NCI-H2227 (cell line): ENCODE data around the gene GJC2.

ENCODE experiments used
- DNase-seq: peaks from one replicate; lab custom pipeline; 2025; ENCODE audit not compliant: unreplicated experiment; lab: John Stamatoyannopoulos, UW

The GJC2 gene

DNA sequence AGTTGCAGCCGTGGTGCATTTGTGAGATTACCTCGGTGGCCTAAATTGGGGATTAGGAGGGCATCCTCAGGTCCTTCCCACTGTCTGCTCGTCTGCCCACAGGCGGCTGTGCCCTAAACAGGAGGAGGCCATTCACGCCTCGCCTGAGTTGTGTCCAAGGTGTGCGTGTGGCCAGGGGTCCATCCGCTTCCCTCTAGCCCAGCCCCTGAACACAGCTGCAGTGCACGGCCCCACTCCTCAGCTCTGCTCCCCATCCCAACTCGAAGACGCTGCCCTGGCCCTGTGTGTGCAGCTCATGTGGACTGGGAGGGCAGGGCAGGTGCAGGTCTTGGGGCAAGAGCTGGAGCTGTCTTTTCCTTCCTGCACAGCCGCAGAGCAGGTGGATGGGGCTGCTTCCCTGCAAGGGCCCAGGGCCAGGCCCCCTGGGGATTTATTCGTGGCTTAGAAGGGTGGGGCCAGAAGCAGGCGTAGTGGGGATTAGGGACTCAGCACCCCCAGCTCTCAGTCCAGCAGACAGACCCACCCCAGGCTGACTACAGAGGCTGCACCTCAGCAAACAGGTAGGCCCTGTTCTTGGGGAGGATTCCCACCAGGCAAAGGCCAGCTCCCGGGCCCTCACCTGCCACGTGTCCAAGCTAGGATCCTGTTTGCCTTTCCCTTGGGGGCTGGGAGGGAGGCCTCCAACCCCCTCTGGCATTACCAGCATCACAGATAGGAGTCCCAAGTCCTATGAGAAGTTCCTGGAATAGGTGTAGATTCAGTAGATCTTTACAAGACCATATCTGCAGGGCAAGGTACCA lies 5.3 kb upstream of the GJC2 start:
- no peak for DNase-seq

DNA sequence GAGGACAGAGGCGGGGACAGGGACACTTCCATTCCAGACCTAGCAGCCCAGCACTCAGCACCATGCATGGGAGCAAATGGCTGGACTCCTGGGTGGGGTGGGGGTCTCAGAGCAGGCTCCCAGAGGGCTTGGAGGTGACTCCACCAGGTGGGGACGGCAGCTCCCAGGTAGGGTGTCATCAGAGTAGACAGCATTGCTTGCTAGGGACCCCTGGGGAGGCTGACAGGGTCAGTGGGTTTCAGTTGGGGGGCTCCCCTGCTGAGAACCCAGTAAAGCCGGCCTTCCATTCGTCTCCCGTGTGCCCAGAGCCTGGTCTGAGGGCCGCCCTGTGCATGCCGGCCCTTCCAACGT lies 4.8 kb upstream of the GJC2 start:
- no peak for DNase-seq

DNA sequence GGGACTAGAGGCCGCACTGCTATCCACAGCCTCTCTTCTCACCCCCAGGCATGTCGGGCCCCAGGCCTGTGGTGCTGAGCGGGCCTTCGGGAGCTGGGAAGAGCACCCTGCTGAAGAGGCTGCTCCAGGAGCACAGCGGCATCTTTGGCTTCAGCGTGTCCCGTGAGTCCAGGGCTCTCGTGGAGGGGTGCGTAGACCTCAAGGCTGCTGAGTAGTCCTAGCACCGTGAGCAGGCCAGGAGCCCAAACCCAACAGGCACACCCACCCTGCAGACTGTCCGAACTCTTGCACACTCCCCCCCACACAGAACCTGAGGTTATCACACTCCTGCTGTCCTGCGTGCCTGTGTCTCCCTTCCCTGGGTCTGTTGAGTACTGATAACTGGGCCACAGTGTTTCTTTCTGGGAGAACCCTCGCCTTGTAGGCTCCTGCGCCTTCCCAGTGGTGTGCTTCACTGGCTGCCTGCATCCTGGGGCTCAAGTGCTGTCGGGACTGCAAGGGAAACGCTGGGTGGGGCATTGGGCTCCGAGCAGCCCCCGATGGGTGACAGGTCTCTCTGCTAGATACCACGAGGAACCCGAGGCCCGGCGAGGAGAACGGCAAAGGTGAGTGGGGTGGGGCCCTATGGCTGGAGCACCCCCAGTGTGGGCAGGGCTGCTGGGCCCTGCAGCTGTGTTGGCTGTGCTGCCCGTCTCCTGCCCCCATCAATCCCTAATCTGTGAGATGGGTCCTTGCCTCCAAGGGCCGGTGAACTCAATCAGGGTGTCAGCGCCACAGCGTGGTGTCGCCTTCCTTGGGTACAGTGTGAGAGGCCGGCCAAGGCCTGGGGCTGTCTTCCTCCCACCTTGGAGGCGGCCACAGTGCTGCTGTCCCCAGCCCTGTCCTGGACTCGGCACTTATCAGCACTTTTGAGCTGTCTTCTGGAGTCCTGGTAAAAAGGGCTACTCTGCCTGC lies 4.0 kb upstream of the GJC2 start:
- no peak for DNase-seq

DNA sequence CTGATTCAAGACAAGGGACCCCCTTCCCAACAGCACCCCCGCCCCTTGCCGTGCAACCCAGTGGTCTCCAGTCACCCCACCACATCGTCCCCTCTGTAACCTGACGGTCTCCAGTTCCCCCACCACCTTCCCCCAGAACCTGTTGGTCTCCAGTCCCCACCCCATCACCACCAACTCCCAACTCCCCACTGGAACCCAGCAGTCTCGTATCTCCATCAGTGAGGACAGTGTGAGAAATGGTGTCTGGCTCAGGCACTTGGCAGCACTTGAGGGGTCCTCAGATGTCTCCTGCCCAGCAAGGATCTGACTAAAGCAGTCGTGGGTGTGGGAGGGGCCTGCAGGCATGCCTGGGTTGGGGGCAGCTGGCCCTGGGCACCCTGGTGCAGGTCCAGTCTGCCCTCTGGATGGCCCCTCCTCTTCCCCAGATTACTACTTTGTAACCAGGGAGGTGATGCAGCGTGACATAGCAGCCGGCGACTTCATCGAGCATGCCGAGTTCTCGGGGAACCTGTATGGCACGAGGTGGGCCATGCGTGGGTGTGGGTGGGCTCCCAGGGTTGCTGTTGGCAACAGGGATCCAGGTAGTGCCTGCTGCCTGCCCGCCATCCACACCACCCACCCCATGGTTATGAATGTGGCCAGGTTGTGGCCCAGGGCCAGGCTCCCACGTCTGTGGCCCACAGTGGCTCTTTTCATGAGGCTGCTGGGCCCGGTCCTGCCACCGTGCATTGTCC lies 3.1 kb upstream of the GJC2 start:
- no peak for DNase-seq

DNA sequence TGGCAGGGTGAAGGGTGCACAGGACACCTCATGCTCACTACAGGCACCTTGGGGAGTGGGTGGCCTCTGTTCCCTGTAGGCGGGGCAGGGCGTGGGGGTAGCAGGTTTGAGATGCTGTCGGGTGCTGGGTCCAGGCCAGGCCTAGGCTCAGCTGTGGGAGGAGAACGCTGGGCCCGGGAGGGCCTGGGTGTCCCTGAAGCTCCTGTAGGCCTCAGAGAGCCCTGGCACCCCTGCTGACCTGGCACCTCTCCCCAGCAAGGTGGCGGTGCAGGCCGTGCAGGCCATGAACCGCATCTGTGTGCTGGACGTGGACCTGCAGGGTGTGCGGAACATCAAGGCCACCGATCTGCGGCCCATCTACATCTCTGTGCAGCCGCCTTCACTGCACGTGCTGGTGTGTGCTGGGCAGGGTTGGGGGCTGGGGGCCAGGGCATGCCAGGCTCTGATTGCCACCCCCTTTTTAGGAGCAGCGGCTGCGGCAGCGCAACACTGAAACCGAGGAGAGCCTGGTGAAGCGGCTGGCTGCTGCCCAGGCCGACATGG lies 2.5 kb upstream of the GJC2 start:
- DNase-seq = no peak

DNA sequence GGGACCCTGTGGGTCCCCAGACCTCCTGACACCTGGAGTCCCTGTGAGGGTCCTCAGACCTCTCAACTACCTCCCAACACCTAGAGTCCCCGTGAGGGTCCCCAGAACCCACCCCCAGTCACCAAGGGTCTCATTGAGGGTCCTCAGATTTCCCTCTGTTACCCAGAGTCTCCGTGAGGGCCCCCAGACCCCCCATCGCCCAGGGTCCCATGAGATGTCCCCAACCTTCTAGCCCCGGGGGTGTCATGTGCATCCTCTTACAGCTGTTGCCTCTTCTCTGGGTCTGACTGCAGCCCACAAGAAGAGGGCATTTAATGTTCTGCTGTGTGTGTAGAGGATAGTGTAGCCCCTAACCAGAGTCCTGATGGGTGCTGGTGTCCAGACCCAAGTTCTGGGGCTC lies 2.0 kb upstream of the GJC2 start:
- DNase-seq = no peak

DNA sequence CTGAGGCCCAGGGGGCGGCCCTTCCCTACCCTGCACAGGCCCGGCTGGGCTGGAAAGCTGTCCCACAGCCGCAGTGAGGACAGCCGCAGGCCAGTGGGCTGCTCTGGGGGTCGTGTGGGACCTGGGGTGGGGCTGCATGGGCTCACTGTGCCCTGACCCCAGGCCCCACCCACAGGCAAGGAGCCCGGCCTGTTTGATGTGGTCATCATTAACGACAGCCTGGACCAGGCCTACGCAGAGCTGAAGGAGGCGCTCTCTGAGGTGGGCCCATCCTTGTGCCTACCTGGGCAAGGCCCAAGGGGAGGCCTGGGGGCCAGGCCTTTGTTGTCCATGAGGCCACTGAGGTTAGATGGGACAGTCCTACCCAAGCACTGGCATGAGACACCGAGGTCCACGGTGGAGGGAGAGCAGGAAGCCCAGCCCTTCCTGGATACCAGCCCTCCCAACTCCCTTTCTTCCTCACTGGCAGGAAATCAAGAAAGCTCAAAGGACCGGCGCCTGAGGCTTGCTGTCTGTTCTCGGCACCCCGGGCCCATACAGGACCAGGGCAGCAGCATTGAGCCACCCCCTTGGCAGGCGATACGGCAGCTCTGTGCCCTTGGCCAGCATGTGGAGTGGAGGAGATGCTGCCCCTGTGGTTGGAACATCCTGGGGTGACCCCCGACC lies 1.4 kb upstream of the GJC2 start:
- no peak for DNase-seq

DNA sequence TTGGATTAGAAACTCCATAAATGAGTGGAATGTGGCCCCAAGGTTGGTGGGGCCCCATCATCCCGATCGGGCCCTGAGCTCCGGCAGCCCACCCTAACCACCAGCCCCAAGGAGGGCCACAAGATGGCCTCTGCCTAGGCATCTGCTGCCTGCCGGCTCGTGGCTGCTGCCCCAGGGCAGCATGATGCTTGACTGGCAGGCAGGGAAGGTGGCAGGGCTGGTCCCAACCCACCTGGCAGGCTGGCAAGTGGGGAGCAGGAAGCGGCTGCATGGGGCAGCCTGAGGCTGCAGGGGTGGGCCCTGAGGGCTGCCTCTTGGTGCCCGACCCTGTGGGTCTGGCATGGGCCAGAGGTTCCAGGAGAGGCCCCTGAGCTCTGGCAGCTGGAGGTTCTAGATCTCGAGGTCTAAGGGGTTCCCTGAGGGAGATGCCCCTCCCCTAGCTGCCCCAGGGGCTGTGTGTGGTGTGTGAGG lies 760 bp upstream of the GJC2 start:
- no peak for DNase-seq

DNA sequence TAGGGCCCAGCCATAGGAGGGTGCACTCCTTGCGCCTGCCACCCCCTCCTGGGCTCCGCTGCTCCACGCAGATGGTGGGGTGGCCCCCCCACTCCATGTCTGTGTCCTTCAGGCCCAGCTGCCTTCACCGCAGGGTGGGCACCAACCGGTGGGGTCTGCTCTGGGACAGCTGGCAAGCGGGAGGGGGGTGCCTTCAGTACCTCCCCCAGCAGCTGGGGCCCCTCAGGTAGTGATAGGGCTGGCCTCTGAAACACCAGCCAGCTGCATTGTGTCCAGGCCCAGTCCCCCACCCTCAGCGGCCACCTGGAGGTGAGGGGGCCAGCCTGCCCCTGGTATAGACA lies 360 bp downstream of the GJC2 start:
- DNase-seq = no peak

DNA sequence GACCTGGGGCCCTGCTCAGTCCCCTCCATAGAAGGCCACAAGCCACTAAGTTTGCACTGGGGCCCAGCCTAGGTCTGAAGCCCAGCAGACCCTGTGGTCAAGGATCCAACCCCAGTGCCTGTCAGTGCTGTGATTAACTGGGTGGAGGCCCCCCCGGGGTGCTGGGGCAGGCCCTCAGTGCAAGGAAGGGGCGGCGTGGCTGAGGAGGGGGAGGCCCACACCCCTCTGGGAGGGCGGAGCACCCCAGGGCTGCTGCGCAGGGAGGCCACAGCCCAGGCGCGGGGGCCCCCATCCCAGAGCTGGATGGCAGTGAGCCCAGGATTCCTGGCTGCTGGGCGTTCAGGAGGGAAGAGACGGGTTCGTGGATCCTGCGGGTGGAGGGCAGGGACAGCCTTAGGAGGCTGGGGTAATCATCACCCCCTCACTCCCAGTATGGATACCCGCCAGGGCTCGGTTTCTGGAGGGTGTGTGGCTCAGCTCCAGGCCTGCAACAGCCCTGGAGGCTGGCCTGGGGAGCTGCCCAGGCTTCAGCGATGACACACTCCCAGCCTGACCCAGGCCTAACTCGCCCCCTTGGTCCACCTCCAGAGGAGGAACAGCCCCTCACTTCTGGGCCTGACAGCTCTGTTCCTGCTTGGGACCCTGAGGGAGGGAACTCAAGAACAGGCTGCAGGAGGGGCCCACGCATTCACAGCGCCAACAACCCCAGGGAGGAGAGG lies 890 bp downstream of the GJC2 start:
- no peak for DNase-seq

DNA sequence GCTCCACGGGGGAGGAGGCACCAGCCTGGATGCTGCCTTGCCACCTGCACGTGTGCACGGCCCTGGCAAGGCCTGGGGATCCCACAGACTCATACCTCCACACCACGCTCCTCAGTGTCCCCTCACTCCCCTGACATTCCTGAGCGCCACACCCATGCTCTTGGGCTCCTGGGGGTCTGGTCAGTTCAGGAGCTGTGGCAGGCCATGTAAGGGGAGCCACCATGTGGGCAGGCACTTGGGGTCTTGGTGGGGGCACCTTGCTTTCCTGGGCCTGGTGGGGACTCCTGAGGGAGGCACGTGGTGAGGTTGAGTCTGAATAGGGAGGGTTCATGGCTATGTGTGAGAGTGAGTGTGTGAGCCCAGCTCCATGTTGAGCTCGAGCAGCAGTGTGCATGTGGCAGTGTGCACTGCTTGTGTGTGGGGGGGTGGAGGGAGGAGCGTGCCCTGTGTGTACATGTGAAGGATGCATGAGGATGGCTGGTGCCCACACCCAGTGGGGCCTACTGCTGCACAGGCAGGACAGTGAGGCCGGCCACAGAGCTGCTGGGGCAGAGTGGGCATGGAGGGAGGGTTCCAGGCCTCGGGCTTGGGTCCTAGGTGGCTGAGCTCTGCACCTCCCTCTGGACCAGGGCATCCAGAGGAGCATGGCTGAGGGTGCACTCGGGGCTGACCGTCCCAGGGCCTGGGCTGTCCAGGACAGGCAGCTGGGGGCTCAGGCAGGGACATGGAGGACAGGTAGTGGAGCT lies 1.6 kb downstream of the GJC2 start:
- no peak for DNase-seq

DNA sequence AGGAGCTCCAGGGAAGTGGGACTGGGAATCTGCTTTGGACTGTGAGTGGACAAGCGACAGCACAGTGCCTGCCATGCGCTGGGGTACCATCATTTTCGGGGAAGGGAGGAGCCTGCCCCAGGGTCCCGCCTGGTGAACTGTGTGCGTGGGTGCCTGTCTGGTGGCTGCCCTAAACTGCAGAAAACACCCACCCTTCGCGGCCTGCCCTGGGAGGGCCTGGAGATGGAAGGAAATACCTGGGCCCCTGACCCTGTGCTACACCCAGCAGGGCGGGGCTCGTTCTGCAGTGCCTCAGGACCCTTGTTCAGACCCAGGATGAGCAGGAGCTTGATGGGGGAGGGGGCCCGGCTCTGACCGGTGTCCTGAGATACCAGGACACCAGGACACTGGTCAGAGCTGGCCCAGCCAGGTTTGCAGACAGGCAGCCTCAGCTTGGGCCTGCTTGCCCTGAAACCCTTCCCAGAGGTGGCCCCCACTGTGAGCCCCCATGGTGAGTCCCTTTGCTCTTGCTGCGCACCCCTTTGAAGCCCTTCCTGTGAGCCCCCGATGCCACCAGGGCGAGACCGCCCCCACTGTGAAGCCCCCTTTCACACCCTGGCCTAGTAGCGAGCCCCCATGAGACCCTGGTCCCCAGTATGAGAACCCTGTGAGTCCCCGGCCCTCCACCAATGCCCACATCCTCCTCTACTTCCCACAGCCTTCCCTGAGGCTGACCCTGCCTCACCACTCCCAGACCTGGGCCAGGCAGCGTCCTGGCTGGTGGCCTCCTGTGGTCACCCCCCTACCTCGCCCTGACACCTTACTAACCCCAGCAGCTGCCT lies 2.6 kb downstream of the GJC2 start:
- DNase-seq = no peak

DNA sequence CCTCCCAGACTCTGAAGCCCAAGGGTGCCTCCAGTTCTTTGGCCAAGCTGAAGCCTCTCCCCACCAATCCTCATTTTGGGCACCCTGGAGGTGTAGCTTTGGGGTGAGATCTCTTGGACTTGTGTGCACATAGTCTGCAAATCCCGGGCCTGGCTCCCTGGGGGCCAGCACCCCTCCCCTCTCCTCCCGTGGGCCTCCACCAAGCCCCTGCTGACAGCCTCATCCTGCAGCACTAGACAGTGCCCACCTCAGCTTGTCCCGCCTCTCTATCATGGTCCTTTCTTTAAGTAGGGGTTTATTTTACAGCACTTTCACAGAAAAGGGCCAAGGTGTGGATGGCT lies 3.2 kb downstream of the GJC2 start:
- no peak for DNase-seq

DNA sequence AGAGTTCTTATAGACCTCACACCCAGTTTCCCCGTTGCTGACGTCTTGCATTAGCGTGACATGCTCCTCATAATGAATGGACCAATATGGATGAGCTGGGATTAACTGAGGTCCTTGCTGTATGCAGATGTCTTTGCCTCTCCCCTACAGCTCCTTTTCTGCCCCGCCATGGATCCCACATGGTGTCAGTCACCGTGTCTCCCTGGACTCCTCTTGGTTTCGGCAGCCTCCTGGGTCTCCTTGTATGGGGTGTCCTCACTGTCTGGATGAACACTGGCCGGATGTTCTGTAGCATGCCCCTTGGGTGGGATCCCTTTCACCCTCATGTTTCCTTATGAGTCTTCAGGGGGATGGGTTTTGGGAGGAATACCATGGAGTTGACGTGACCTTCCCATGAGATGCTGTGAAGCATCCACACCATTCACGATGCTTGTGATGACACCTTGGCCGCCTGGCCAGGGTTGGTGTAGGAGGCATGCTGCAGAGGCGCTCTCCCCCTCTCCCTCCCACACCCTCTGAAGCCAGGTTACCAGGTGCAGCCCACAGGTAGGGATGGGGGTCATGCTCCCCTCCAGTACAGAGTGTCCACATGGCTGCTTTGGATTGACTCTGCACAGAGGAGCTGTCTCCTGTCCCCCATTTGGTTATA lies 4.4 kb downstream of the GJC2 start:
- no peak for DNase-seq

DNA sequence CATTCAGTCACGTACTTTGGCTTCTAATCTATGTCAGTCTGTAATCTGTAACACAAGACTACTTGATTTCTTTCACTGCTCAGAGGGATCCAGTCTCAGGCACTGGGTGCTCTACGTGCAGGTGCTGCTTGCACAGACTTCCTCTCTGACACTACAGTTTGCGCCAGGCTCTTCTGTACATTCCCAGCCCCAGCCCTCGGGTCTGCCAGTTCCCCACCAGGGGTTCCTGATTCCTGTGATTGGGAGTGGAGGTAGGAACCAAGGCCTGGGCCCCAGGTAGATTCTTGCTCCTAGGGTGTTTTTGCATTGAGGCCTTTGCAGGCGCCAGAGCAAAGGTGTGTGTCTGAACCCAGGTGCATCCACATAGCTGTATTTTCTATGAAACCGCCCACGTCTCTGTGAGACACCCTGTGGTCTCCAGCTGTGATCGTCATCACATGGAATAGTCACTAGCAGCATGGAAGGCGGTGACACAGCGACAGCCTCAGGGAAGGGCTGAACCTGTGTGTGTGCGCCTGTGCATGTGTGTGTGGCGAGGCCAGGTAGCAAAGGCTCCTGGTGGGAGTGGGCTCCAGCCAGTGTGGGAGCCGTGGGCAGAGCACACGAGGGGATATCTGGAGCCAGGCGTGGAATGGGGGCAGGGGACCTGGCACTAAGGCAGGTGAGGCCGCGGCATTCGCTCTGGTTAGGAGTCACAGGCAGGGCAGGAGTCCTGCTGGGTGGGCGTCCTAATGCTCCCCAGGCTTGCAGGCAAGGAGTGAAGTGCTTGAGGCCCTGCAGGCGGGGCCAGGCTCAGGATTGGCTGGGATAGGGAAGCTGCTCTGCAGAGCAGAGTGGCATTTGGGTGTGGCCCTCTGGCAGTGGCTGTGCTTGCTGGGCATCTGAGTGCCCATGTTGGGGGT lies 5.2 kb downstream of the GJC2 start:
- DNase-seq = peak; percentile 48

DNA sequence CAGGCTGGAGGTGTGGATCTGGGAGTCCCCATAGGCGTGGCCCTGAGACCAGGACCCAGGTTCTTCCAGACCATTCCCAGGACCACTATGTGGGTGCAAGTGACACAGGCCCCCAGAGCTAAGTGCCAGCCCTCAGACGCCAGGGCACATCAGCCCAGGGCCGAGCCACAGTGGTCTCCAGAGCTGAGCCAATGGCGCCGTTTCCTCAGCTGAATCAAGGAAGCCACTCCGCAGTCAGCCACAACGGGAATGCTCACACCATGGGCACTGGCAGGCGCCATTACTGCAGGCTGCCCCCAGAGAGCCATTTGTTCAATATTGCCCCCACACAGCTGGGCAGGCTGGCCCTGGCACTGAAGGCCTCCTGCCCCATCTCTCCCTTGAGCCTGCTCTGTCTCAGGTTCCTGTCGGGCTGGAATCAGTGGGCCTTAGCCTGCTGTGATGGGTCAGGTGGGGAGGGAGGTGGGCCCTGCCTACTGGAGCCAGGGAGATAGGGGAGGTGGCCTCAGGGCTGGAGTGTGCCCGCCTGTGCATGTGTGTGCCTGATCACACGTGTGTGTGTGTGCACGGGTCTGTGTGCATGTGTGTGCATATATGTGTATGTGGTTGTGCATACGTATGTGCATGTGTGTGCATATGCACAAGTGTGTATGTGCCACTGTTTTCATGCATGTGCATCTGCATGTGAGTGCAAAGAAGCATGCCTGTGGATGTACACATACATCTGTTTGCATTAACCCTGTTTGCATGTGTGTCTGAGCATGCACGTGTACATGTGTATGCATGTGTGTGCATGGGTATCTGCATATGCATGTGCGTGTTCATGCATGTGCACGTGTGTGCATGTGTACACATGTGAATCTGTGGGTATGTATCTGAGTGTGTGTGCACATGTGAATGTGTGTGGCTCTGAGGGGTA lies 6.1 kb downstream of the GJC2 start:
- no peak for DNase-seq
